Omental fat pad (tissue), 4 donors: ENCODE results near the gene DOCK4. TPM values are rescaled to one million over a fixed set of nuclear protein-coding genes. Genes with fewer than 3 reads are reported as not detected.

Experiments
- ATAC-seq: fragments of 150-250 bp; one replicate; pipeline ENCODE4 v1.9.1; 2016; ENCODE audit warnings: mild to moderate bottlenecking, moderate library complexity; ENCODE audit not compliant: low FRiP score
- DNase-seq: peaks from one replicate; pipeline ENCODE4 v3.0.0-alpha.2; 2019; ENCODE audit warnings: low spot score
- CTCF ChIP-seq, 3 donors: fragments of 450-650 bp; IDR thresholded peaks; one replicate each; pipeline ENCODE4 v1.5.1; 2016 to 2017; ENCODE audit warnings: antibody characterized with exemption in 3 of 3, mild to moderate bottlenecking in 3 of 3, moderate library complexity in 2 of 3
- total RNA-seq, 4 donors: library from RNA; depleted of rRNA; stranded (reverse); fragments of >200 nt; gene quantifications; one replicate each; pipeline ENCODE4 v1.1.0, GENCODE V29; 2016

The DOCK4 gene
- total RNA-seq, 4 donors from 2014 or later, result 47.5 to 86.9 (median 59.7) TPM

GRCh38 chr7:111844904-111845671 lies 361.1 kb downstream of the DOCK4 start:
- ATAC-seq, result no peak
- TF ChIP-seq CTCF (IDR thresholded peaks at IDR 0.05), result no peak
- DNase-seq, result no peak

GRCh38 chr7:111842491-111842890 lies 363.7 kb downstream of the DOCK4 start:
- no peak for DNase-seq
- no peak for ATAC-seq
- no peak for TF ChIP-seq CTCF (IDR thresholded peaks at IDR 0.05)

GRCh38 chr7:111841596-111842205 lies 364.5 kb downstream of the DOCK4 start:
- DNase-seq, result no peak
- no peak for ATAC-seq
- no peak for TF ChIP-seq CTCF (IDR thresholded peaks at IDR 0.05)

- TF ChIP-seq CTCF (IDR thresholded peaks at IDR 0.05), result no peak
- ATAC-seq, result no peak
- no peak for DNase-seq
Observed at GRCh38 chr7:111840528-111840927, 365.7 kb downstream of the DOCK4 start.

- no peak for DNase-seq
- no peak for ATAC-seq
Observed at GRCh38 chr7:111839261-111839660, 366.9 kb downstream of the DOCK4 start.

GRCh38 chr7:111836592-111836991 lies 369.6 kb downstream of the DOCK4 start:
- no peak for TF ChIP-seq CTCF (IDR thresholded peaks at IDR 0.05)
- ATAC-seq (no peak), DNase-seq (no peak)

More at GRCh38 chr7:111839261-111839660, 366.9 kb downstream of the DOCK4 start:
- TF ChIP-seq CTCF (IDR thresholded peaks at IDR 0.05), result no peak

- ATAC-seq (no peak), DNase-seq (no peak)
- TF ChIP-seq CTCF (IDR thresholded peaks at IDR 0.05), result no peak
Observed at GRCh38 chr7:111835066-111835465, 371.1 kb downstream of the DOCK4 start.
